Eye (tissue), 1 donor: ENCODE results near the gene MGRN1.
A peak's percentile ranks its signal among the peaks of the same experiment; 100 is the strongest.

Experiments used
- DNase-seq: peaks from one replicate; pipeline ENCODE4 v3.0.0-alpha.2; 2015

MGRN1 gene

DNA sequence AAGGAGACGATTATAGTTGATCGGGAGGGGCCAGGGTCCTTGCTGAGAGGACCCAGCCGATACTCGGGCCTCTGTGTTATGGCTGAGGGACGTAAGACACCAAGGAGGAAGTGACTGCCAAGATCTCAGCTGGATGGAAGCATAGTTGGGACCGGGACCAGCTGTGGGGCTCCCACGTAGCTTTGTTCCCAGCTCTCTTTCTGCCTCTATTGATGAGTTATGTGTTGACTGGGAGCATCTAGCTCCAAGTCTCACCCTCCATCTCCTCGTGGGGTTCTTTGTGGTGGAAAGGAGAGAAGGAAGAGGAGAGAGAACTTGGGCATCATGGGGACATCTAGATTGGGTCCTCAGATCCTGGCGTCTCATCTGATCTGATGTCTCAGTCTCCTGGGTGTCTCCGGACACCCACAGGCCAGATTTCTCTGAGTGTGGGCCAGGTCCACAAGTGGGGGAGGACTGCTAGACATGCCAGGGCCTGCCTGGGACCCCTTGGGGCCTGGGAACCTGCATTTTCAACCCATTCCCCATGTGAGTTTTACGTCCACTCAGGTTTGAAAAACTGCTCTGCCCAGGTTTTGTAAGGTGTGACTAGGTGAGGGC is 1.0 kb downstream of the MGRN1 start:
- DNase-seq = no peak

DNA sequence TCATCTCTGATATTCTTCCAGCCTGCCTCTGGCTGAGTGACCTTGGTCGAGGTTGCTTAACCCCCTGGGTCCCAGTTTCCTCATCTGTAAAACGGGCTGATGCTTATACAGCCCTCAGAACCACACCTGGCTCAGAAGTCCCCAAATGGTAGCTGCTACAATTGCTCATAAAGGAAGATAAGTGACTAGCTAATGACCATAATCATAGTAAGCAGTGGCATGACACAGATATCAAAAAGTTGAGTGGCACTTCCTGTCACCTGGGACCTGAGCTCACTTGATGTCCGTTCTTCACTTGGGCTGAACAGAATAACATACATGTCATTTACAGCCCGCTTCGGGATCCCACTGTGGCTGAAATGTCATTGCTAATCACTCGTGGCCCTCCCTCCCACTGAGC is 1.8 kb downstream of the MGRN1 start:
- DNase-seq = no peak

DNA sequence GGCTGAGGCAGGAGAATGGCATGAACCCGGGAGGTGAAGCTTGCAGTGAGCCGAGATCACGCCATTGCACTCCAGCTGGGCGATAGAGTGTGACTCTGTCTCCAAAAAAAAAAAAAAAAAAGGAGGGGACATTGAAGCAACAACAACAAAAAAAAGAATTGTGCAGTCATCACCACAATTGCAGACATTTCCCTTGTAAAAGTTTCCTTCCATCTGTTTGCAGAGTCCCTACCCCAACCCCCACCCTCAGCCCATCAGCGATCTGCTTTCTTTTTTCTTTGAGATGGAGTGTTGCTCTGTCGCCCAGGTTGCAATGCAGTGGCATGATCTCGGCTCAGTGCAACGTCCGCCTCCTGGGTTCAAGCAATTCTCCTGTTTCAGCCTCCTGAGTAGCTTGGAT is 3.7 kb downstream of the MGRN1 start:
- no peak for DNase-seq

DNA sequence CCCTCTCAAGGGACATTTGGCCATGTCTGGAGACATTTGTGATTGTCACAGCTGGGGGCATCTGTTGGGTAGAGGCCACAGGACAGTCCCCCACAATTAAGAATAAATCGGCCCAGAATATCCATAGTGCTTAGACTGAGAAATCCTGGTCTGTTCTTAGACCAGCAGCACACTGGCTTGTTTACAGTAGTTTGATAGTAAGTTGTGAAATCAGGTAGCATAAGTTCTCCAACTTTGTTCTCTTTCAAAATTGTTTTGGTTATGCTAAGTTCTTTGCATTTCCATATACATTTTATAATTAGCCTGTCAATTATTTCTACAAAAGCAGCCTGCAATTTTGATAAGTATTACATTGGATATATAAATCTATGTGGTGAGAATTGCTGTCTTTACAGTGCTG is 6.8 kb downstream of the MGRN1 start:
- no peak for DNase-seq

DNA sequence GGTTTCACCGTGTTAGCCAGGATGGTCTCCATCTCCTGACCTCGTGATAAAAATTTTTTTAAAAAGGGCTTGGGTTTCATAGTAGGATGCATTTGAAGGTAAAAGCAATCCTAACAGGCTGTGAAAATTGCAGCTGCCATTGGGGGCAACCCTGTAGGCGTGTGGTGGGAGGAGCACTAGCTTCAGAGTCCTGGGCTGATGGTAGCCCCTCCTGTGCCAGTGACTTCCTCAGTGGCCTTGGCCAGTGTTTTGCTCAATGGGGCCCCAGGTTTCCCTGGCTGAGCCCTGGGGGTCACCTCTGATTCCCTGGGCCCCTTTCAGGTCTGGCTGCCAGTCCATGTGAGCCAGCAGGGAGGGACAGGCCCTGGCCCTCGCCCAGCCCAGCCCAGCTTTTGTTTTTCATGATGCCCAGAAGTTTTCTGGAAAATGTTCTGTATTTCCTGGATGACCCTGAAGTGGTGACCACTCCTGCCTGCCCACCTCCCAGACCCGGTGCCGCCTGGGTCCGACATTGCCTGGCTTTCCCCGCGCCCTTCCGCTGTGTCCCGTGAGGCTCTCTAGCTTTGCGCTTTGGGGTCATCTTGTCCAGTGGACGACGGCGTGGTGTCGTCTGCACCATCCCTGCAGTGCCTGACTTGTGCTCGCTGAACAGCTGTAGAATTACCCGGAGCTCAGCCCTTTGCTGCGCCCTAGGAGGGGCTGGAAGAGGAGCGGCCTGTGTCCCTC is 9.4 kb downstream of the MGRN1 start:
- DNase-seq = no peak

DNA sequence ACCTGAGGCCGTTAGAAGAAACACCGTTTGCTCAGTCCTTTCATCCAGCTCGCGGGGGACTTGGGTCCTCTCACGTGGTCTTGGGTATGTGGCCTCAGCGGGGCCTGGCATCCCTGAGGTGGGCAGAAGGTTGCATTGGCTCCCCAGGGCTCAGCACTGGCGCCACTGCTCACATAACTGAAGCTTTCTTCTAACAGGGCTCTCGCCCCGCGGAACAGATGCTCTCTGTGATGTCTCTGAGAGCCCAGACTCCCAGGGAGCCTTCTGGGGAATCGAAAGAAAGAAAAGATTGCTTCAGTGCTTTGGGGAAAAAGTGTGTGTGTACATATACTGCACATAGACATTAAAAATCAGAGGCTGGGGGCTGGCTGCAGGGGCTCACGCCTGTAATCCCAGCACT is 10.1 kb downstream of the MGRN1 start:
- DNase-seq = no peak

DNA sequence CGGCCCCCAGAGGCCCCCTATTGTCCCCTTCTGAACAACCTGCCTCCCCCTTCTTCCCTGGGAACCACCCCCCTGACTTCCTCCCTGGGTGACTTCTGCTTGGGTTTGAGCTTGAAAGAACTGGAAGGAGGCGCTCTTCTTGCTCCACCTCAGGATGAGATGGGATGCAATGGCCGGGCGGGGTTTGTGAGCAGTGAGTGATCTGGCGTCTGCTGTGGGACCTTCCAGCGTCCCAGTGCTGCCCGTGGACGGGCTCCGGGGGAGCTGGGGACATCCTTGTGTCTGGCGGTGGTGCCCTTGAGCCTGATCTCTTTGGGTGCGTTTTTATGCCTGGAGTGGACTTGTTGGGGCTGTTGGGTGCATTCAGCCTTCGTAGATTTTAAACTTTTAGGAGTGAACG is 11.6 kb downstream of the MGRN1 start:
- DNase-seq = no peak

DNA sequence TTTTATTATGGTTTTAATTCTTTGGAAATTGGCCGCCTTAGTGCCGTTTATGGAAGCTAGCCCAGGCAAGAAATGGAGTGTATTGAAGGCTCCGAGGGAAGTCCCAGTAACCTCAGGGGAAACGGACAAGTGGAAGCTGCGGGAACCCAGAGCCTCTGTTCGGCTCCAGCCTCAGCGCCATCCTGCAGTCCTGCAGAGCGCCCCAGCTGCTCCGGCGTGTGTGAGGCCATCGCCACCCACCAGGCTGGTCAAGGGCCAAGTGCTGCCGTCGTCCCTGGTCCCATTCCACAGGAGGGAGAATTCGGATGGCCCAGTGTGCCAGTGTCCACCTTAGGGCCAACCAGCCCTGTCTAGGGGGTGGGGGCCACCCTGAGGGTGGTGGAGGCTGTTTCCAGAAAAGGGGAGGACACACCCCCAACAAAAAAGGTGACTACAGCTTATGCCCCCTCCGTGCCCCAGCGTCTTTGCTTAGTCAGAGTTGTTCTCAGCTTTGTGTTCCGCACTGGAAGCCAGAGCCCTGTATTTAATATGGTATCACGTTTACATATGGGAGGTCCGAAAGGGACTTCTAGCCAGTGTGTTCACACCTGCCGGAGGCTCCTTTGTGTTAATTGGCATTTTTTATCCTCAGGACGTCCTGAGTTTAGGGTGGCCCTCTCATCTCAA is 13.0 kb downstream of the MGRN1 start:
- DNase-seq = no peak

DNA sequence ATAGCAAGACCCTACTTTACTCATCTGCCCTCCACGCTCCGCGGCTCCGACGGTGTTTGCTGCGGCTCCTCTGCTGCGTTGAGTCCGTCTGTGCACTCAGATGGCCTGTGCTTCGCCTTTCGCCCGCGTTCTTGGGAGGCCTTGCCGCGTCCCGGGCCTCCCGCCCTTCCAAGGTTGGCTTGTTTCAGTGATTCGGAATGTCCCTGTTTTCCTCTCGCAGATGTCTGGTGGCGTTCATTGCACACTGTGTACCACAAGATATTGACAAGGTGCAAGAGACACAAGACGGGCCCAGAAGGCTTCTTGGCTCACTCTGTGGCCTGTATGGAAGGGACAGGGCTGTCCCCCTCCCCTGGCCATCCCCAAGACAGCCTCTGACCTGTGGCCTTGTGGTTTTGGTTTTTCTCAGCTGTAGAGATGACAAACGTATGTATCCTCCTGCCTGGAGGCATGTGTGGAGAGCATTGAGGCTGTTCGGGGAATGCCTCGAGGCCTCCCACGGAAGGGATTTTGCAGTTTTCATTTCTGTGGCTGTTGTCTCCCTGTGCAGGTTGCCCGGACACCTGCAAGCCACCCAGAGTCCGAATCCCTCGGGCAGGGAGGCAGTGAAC is 15.4 kb downstream of the MGRN1 start:
- no peak for DNase-seq

DNA sequence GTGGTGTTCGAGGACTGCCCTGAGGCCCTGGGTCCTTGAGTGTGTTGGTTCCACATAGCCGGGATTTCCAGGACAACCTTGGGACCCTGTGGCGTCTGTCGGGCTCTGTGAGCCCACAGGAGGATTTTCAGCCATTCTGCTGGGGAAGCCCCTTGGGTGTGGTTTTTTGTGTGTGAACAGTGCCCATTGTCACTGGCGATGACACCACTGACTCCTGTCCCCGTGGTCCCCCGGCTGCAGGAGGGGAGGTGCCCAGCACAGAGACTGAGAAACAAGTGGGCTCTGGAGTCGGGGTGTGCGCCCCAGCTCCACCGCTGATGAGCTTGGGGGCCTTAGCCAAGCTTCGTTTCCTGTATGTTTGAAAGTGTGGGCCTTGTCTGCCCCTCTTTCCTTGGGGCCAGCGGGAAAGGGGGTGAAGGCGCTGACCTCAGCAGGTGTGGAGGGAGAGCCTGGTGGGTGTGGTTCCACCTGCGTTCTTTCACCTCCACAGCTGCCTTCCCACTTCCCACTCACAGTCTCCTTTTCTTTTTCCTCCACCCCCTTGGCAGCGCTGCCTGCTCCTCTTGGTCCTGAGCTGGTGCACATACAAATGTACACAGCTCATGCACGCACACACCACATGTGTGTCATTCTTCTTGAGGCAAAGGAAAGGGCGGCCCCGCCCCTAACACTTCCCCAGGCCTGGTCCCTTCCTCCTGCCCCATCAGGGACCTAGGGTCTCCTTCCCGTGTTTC is 16.1 kb downstream of the MGRN1 start:
- no peak for DNase-seq

DNA sequence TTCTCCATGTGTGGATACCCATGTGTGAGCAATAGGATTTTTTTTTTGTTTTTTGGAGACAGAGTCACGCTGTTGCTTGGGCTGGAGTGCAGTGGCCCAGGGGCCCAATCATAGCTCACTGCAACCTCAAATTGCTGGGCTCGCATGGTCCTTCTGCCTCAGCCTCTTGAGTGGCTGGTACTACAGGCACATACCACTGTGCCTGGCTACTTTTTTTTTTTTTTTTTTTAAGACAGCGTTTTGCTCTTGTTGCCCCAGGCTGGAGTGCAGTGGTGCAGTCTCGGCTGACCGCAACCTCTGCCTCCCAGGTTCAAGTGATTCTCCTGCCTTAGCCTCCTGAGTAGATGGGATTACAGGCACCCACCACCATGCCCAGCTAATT is 16.7 kb downstream of the MGRN1 start:
- no peak for DNase-seq

DNA sequence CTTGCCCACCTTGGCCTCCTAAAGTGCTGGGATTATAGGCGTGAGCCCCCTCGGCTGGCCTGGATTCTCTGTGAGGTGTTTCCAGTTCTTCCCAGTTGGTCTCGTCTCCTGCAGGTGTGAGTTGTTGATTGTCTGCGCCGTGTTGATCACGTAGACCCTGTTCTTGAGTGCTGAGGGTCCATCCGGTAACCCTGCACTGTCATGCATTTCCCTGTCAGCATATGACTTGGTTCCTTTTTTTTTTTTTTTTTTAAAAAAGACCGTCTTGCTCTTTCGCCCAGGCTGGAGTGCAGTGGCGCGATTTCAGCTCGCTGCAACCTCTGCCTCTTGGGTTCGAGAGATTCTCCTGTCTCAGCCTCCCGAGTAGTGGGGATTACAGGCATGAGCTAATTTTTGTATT is 17.3 kb downstream of the MGRN1 start:
- DNase-seq = no peak

DNA sequence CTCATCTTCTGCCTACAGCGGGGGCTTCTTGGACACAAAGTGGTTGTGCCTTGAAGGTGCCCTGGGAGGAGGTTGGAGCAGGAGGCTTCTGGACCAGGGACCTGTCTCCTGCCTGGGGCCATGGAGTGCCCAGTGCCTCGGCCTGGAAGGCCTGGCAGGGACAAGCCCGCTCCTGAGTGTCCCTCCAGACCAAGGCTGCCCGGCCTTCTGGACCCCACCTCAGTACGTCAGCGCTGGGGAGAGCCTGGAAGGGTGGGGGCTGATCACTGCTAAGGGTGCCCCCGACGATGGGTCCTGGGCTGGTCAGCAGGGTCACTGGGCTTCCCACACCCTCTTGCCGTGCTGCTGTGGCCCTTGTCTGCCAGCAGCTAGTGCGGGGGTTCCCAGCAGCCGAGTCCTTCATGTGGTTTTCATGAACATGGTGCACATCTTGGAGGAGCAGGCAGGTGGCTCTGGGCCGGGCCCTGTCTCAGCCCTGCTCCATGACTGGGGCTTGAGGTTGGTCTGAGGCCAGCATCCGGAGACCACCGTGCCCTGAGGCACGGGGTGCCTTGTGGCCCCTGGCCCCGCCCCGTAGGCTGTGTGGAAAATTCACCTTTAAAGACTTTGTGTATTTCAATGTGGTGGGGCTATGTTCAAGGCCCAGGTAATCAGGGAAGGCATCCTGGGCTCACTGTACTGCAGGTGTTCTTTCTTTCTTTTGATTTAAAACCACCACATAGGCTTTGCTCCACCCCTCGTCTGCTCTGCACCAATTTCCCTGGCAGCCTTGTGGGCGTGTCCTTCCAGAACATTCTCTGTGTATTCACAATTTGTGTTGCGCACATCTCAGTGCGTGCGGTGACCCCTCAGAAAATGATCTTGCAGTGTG is 22.4 kb downstream of the MGRN1 start:
- DNase-seq = no peak

DNA sequence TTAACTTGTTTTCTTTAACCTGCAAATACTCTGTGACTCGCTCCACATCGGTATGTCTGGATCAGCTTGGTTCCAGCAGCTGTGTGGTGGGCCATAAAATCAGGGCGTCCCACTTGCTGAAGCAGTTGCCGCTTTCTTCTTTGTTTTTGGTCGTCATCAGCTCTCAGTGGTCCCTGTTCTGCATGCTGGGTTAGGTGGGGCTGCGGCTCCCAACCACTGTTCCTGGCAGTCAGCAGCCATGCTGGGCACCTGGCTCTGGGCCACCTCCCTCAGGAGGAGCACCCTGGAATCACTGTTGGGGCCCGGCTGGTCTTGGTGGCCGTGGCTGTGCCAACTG is 23.0 kb downstream of the MGRN1 start:
- no peak for DNase-seq

DNA sequence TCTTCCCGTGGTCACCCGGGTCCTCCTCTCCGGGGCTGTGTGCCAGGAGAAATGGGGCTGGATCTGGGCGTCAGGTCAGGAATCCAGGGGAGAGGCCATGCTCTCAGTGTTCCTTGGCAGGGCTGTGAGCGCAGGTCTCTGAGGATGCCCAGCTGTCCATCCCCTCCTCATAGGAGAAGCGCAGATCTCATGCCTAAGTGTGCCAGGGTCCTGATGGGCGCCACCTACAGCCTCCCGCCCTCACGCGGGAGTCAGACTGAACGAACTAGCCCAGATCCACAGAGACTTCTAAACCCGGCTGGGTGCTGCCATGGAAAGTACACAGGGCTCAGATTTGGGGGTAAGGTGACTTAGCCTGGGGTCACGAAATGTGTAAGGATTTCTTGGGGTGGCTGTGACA is 24.3 kb downstream of the MGRN1 start:
- no peak for DNase-seq

DNA sequence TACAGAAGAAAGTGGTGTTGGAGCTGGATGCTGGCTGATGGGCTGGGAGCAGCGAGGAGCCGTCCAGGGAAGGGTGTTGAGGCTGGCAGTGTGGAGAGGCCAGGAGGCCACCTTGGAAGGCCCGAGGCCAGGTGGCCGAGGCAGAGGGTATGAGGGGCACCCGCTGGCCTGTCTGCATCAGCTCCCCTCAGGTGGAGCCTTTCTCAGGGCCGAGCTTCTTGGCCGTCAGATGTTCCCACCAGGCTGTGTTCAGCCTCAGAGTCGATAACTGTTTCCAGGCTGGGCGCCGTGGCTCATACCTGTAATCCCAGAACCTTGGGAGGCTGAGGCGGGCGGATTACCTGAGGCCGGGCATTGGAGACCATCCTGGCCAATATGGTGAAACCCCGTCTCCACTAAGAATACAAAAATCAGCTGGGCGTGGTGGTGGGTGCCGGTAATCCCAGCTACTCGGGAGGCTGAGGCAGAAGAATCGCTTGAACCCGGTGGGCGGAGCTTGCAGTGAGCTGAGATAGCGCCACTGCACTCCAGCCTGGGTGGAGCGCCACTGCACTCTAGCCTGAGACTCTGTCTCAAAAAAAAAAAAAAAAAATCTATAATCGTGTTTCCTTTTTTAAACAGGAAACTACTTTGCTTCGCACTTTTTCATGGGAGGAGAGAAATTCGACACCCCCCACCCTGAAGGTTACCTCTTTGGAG is 25.3 kb downstream of the MGRN1 start:
- DNase-seq = no peak

DNA sequence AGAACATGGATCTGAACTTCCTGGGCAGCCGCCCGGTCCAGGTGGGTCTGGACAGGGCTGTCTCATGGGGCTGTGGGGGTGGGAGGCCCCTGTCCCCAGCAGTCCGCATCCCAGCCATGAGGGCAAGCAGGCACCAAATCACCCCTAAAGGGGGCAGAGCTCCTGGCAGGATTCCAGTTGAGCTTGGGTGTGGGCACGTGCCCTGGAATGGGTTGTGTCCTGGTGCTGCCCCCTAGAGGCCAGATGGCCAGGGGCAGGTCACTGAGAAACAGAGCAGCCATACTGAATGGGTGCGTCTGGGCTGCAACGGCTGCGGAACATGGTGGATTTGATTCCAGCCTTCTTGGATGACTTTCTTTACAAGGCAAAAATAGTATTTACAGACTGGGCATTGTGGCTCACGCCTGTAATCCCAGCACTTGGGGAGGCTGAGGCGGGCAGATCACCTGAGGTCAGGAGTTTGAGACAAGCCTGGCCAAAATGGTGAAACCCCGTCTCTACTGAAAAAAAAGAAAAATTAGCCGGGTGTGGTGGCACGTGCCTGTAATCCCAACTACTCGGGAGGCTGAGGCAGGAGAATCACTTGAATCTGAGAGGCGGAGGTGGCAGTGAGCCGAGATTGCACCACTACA is 25.9 kb downstream of the MGRN1 start:
- DNase-seq = peak; percentile 49

DNA sequence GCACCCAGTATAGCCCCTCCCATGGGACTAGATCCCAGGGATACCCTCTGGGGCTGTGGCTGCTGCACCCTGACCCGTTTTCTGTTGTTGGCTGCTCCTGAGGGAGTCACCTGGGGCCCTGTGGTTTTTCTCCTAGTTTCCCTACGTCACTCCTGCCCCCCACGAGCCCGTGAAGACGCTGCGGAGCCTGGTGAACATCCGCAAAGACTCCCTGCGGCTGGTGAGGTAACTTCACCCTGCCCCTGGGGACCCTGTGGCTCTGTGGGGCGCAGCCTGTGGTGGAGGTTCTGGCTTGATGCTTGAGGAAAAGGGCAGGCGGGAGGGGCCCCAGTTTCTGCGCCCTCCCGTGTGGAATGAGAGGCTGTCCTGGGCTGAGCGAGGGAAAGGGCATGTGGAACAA is 27.2 kb downstream of the MGRN1 start:
- no peak for DNase-seq

DNA sequence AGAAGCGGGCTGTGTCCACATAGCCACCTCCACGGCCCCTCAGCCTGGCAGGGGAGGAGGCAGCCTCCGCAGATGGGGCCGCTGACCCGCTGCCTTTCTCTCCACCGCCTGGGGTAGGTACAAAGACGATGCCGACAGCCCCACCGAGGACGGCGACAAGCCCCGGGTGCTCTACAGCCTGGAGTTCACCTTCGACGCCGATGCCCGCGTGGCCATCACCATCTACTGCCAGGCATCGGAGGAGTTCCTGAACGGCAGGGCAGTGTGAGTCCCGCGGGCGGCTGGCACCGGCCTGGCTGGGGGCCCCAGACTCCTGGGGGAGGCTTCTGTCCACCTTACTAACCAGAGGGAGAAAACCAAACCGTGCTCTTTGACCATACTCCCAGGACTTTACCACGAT is 27.9 kb downstream of the MGRN1 start:
- DNase-seq = no peak

DNA sequence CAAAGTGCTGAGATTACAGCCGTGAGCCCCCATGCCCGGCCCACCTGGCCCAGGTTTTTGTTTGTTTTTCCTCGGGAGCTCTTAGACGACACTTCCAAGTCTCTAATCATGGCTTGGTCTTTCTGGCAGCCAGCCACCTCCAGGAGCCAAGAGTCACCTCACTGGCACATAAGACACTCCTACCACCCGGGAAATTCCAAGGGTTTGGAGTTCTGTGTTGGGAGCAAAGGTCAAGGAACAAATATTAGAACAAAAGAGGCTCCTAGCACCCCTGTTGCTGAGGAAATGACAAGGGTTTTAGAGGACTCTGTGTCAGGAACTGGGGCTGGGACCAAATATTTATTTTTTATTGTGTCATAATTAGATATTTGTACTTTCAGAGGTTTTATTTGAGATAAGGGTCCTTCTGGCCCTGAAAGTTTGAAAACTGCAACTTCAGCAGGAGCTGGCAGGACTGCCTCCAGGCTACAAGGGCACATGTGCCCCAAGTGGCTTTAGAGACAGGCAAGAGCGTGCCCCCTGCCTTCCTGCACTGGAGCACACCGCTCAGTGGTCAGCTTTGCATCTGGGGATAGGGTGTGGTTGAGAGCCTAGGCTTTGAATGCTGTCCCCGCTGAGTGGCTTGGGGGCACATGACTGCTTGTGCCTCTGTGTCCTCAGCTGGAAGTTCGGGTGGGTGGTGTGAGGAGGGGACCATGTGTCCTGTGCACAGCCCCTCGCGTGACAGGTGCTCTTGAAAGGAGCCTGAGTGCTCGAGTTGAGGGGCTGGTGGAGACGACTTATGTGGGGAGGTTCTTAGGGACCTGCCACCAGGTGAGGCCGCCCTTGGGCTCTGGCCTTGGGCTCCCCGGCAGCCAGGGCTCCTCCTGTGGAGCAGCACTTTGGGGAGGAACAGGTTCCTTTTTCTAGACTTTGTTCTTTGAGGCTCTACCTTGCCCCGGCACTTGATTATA is 29.7 kb downstream of the MGRN1 start:
- DNase-seq = no peak
